Breast epithelium (tissue), 3 donors: ENCODE results near the gene ZNF507.

Experiments used
- CTCF ChIP-seq, 3 donors: fragments of 450-650 bp; IDR thresholded peaks; one replicate each; pipeline ENCODE4 v1.5.1; 2016 to 2017; ENCODE audit warnings: antibody characterized with exemption in 3 of 3, mild to moderate bottlenecking in 3 of 3, moderate library complexity in 3 of 3
- POLR2A ChIP-seq: fragments of 450-650 bp; IDR thresholded peaks from one replicate; pipeline ENCODE4 v1.6.1; 2016; ENCODE audit warnings: antibody characterized with exemption, mild to moderate bottlenecking, moderate library complexity
- POLR2AphosphoS5 ChIP-seq, 3 donors: sonication (generic); formaldehyde crosslinking; IDR thresholded peaks; one replicate each; pipeline ENCODE4 v1.6.1; 2017; ENCODE audit warnings: antibody characterized with exemption in 3 of 3

DNA sequence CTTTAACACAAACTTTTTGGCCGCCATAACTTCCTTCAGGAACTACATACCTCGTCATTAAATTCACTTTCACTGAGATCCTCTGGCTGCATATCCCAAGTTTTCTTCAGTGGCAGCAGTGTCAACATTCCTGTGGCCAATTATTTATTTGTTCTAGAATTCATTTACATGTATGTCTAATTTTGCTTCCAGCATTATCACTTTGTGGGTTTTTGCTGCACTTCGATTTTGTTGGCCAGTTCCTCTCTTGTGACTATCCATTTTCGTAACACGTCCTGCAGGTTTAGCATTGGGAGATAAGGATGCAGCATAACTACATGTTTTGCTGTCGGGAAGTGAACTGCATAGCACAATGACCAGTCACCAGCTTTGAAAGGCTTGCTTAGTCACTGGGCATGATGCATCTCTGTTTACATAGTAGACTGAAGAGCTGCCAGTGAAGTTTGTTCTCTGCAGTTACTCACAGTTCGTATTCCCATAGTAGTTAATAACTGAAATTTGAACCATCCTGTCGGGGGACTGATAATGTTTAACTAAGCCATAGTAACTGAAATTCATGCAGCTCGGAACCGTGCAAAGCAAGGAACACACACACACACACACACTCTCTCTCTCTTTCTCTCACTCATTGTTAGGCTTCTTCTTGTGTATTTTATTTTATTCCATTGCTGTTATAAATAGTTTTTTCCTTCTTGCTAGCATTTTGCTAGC, 28.3 kb downstream of the ZNF507 start:
- TF ChIP-seq POLR2AphosphoS5 (IDR thresholded peaks at IDR 0.05) (peak in 2 of 3 donors; percentile 69 to 72), POLR2A (no peak), CTCF (IDR thresholded peaks at IDR 0.05) (no peak)
